Natural killer cell (primary cell): ENCODE results near the gene RNF144B. TPM values are rescaled to one million over a fixed set of nuclear protein-coding genes. Genes with fewer than 3 reads are reported as not detected.
A peak's percentile ranks its signal among the peaks of the same experiment; 100 is the strongest.

ENCODE experiments used
- ATAC-seq, 3 donors: fragments of 150-1000 bp in 2 of 3; fragments of 200-7000 bp in 1 of 3; cut with Tn5 transposase; 1 replicate in 1 of 3; 2 replicates in 2 of 3; pipeline ENCODE4 v1.10.0; 2021; ENCODE audit warnings: mild to moderate bottlenecking in 2 of 3, moderate library complexity in 2 of 3
- DNase-seq, 2 donors: peaks; one replicate each; pipeline versions ENCODE4 v3.0.0 to v3.0.0-alpha.2; 2013 to 2021; ENCODE audit warnings: mixed read lengths in 1 of 2
- H3K27ac ChIP-seq: one replicate; pipeline ENCODE4 v1.5.1; 2013; ENCODE audit warnings: mild to moderate bottlenecking, low read length
- H3K27me3 ChIP-seq: one replicate; pipeline ENCODE4 v1.6.1; 2013; ENCODE audit warnings: low read length; ENCODE audit not compliant: control insufficient read depth, insufficient read depth
- H3K36me3 ChIP-seq: one replicate; pipeline ENCODE4 v1.6.1; 2013; ENCODE audit warnings: low read length; ENCODE audit not compliant: control insufficient read depth, insufficient read depth
- H3K4me1 ChIP-seq: one replicate; pipeline ENCODE4 v1.6.1; 2013; ENCODE audit warnings: low read length; ENCODE audit not compliant: control insufficient read depth, insufficient read depth
- H3K4me3 ChIP-seq: one replicate; pipeline ENCODE4 v1.5.1; 2013; ENCODE audit warnings: low read length
- H3K9me3 ChIP-seq: one replicate; pipeline ENCODE4 v1.6.1; 2013; ENCODE audit warnings: low read length; ENCODE audit not compliant: control insufficient read depth, insufficient read depth
- H3K27ac Mint-ChIP-seq, 2 donors: one replicate each; pipeline ENCODE4 v1.8.0; 2022; ENCODE audit warnings: mild to moderate bottlenecking in 2 of 2, mixed read lengths in 2 of 2, moderate library complexity in 1 of 2
- H3K27me3 Mint-ChIP-seq, 2 donors: one replicate each; pipeline ENCODE4 v1.8.0; 2022; ENCODE audit warnings: low read depth in 2 of 2, mixed read lengths in 2 of 2
- H3K36me3 Mint-ChIP-seq: one replicate; pipeline ENCODE4 v1.8.0; 2022; ENCODE audit warnings: mixed read lengths
- H3K4me1 Mint-ChIP-seq, 2 donors: one replicate each; pipeline ENCODE4 v1.8.0; 2022; ENCODE audit warnings: mixed read lengths in 2 of 2
- H3K4me3 Mint-ChIP-seq: one replicate; pipeline ENCODE4 v1.8.0; 2022; ENCODE audit warnings: mild to moderate bottlenecking, moderate library complexity, mixed read lengths
- H3K9me3 Mint-ChIP-seq, 2 donors: one replicate each; pipeline ENCODE4 v1.8.0; 2022; ENCODE audit warnings: mixed read lengths in 2 of 2
- CTCF ChIP-seq: fragments of 200-600 bp; IDR thresholded peaks from one replicate; pipeline ENCODE4 v1.8.0; 2022; ENCODE audit warnings: antibody characterized with exemption
- WGBS: methylation state at CpG from one replicate; pipeline ENCODE4 v1.1.7; 2013; ENCODE audit warnings: missing lambda C conversion rate; ENCODE audit not compliant: insufficient coverage; 5-methylcytosine and 5-hydroxymethylcytosine counted together
- intact Hi-C: fragments of 100-400 bp; cut with micrococcal nuclease; formaldehyde crosslinking; loops from one replicate; pipeline ENCODE4 v1.14.2; 2022
- total RNA-seq, 4 donors: library from RNA; stranded (reverse); fragments of 120-200 nt in 1 of 4; gene quantifications; one replicate each; pipeline versions ENCODE4 v1.2.3 to v1.2.4, GENCODE V29; 2013 to 2022

RNF144B gene
- total RNA-seq, 3 donors from 2014 or later (not counting 1 experiment from before 2014, with no cell fraction given) = 3.3 to 10.5 (median 5.2) TPM

DNA sequence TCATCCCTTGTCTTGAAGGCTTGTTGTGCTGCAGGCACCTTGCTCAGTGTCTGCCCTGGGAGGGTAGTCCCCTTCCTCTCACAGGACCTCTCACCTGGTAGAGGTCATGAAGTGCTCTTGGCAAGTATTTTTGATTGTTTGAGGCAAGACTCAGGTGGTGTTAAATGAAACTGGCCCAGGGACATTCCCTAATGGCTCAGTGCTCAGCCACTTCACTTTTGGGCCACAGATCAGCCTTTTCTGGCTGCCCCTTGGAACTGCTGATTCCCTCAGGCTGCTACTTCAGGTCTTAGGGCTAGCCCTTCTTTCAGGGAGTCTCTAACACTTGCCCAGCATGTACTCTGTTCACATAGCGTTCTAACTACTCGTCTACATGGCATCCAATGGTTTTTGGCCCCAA is 111.3 kb downstream of the RNF144B start:
- no peak for DNase-seq
- no peak for ATAC-seq

DNA sequence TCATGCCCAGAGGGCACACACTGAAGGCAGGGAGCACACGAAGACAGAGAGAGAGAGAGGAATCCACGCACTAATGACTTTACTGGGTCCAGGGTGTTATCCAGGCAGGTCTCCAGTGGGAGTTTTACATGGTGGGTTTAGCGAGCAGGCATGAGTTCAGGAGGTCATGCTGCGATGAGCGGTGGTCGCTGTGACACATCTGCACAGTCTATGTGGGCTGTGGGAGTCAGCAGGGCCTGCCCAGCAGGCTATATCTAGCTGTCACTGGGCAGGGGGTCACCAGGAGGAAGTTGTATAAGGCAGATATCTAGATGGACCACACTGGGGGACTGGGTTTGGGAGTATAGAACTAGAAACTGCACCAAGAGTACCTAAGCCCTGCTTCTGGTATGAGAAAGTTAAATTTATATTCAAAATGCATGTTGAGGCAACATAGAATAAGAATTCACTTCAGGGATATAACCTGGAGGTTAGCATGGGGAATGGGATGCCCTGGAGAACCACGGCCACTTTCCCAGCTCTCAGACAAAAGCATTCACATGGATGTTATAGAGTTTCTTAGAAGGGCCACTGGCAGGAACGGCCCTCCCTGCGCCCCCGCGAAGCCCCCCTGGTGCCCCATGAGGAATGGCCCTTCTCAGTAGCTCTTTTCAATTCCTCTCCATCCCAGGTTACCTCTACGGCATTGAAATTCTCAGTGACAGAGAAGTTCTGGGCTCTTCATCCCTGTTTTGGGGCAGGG is 113.9 kb downstream of the RNF144B start:
- peak overlapping the region in 1 of 2 donors; percentile 37 for H3K27ac Mint-ChIP-seq
- no peak for ATAC-seq

More for the DNA sequence above, 111.3 kb downstream of the RNF144B start:
- Histone ChIP-seq H3K27me3 (no peaks in the 10 kb centered on the region), H3K36me3 (no peaks in the 10 kb centered on the region), H3K9me3 (no peaks in the 10 kb centered on the region), H3K4me3 (no peak overlapping the region), H3K27ac (no peak overlapping the region), H3K4me1 (peaks cover 3% of the 10 kb centered on the region)
- Mint-ChIP-seq H3K4me3 (no peak overlapping the region), H3K4me1 (no peaks in the 10 kb centered on the region), H3K27me3 (peaks cover 0 to 3% of the 10 kb centered on the region in 2 donors), H3K9me3 (no peaks in the 10 kb centered on the region), H3K36me3 (no peaks in the 10 kb centered on the region), H3K27ac (no peak overlapping the region)
- intact Hi-C loops = no loop called here
- TF ChIP-seq CTCF = no peak
- 47% methylated on average over 2 of the region's 2 CpGs for WGBS

DNA sequence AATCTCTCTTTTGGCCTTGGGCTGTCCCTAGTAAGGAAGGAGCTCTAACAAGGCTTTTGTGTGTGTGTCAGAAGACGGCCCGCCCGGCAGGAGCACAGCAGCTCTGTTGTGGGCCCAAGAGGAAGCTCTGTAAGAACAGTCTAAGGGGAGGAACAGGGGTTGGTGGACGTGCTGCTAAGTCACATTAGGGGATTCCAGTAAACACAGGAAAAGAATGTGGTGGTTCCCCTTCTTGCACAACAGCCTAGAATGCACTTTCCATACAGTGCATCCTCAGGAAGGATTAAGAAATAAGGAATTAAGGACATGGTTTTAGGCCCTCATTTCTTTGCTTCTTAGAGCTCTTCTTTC is 114.5 kb downstream of the RNF144B start:
- Histone ChIP-seq H3K27ac (no peak overlapping the region), H3K9me3 (no peaks in the 10 kb centered on the region), H3K36me3 (no peaks in the 10 kb centered on the region), H3K4me3 (no peak overlapping the region), H3K27me3 (no peaks in the 10 kb centered on the region), H3K4me1 (peaks cover 3% of the 10 kb centered on the region)
- Mint-ChIP-seq H3K4me3 (no peak overlapping the region), H3K27ac (peak overlapping the region in 1 of 2 donors; percentile 37), H3K4me1 (no peaks in the 10 kb centered on the region), H3K9me3 (no peaks in the 10 kb centered on the region), H3K36me3 (no peaks in the 10 kb centered on the region), H3K27me3 (peaks cover 0 to 3% of the 10 kb centered on the region in 2 donors)
- intact Hi-C loops = no loop called here
- 16% methylated on average over 4 of the region's 4 CpGs for WGBS
- DNase-seq (peak in 1 of 2 donors; percentile 11), ATAC-seq (peak in 2 of 3 donors; percentile 25 to 55)
- TF ChIP-seq CTCF = no peak

More for the DNA sequence above, 113.9 kb downstream of the RNF144B start:
- Mint-ChIP-seq H3K36me3 (no peaks in the 10 kb centered on the region), H3K27me3 (peaks cover 0 to 3% of the 10 kb centered on the region in 2 donors), H3K9me3 (no peaks in the 10 kb centered on the region), H3K4me3 (no peak overlapping the region), H3K4me1 (no peaks in the 10 kb centered on the region)
- no peak overlapping the region for H3K27ac ChIP-seq
- H3K27me3 ChIP-seq = no peaks in the 10 kb centered on the region
- 87% methylated on average over 12 of the region's 12 CpGs for WGBS
- H3K9me3 ChIP-seq = no peaks in the 10 kb centered on the region
- H3K36me3 ChIP-seq = no peaks in the 10 kb centered on the region
- H3K4me1 ChIP-seq = peaks cover 3% of the 10 kb centered on the region
- no peak for TF ChIP-seq CTCF
- intact Hi-C loops = no loop called here
- DNase-seq = no peak
- no peak overlapping the region for H3K4me3 ChIP-seq

GRCh38 chr6:18503206-18503592 is 116.0 kb downstream of the RNF144B start:
- H3K27ac Mint-ChIP-seq = no peak overlapping the region
- no peaks in the 10 kb centered on the region for H3K36me3 Mint-ChIP-seq
- TF ChIP-seq CTCF = no peak
- no peaks in the 10 kb centered on the region for H3K27me3 ChIP-seq
- H3K36me3 ChIP-seq = no peaks in the 10 kb centered on the region
- H3K4me3 Mint-ChIP-seq = no peak overlapping the region
- no peaks in the 10 kb centered on the region for H3K9me3 ChIP-seq
- H3K27ac ChIP-seq = no peak overlapping the region
- no peaks in the 10 kb centered on the region for H3K9me3 Mint-ChIP-seq
- intact Hi-C loops = no loop called here
- H3K4me3 ChIP-seq = no peak overlapping the region
- no peaks in the 10 kb centered on the region for H3K27me3 Mint-ChIP-seq
- DNase-seq (no peak), ATAC-seq (no peak)
- H3K4me1 ChIP-seq = peaks cover 3% of the 10 kb centered on the region
- H3K4me1 Mint-ChIP-seq = no peaks in the 10 kb centered on the region
